SK-N-SH treated with all-trans-retinoic acid at 6 μM for 48 hours (cell line): ENCODE measurements around the gene NUCB2.

Experiments used
- ATAC-seq: fragments of 200-7000 bp; cut with Tn5 transposase; 3 replicates; pipeline ENCODE4 v1.9.1; 2020; ENCODE audit warnings: mild to moderate bottlenecking, moderate library complexity
- ARNTL ChIP-seq: fragments of 450-650 bp; formaldehyde crosslinking; IDR thresholded peaks from 2 replicates; pipeline ENCODE4 v1.5.0; 2020; ENCODE audit warnings: low read depth, mild to moderate bottlenecking, moderate library complexity, borderline replicate concordance
- CREB5 ChIP-seq: fragments of 250-450 bp; sonication (Bioruptor Pico); IDR thresholded peaks from 2 replicates; pipeline ENCODE4 v1.5.1; 2020; ENCODE audit warnings: low read depth, mild to moderate bottlenecking, moderate library complexity
- CSDC2 ChIP-seq: fragments of 250-450 bp; sonication (Bioruptor Pico); IDR thresholded peaks from 2 replicates; pipeline ENCODE4 v1.5.0; 2020; ENCODE audit warnings: mild to moderate bottlenecking, moderate library complexity
- CSRNP3 ChIP-seq: fragments of 250-450 bp; sonication (Bioruptor Pico); IDR thresholded peaks from 2 replicates; pipeline ENCODE4 v1.5.1; 2021; ENCODE audit warnings: mild to moderate bottlenecking, moderate library complexity
- ESRRG ChIP-seq: fragments of 250-450 bp; sonication (Bioruptor Pico); IDR thresholded peaks from 2 replicates; pipeline ENCODE4 v1.6.1; 2021; ENCODE audit warnings: mild to moderate bottlenecking
- ISL1 ChIP-seq: fragments of 250-450 bp; sonication (Bioruptor Pico); IDR thresholded peaks from 2 replicates; pipeline ENCODE4 v2.1.2; 2022; ENCODE audit warnings: mild to moderate bottlenecking, moderate library complexity
- PATZ1 ChIP-seq: fragments of 250-450 bp; sonication (Bioruptor Pico); IDR thresholded peaks from 2 replicates; pipeline ENCODE4 v1.8.0; 2020; ENCODE audit warnings: mild to moderate bottlenecking, moderate library complexity, borderline replicate concordance
- PPARA ChIP-seq: fragments of 250-450 bp; sonication (Bioruptor Pico); IDR thresholded peaks from 2 replicates; pipeline ENCODE4 v1.5.0; 2020; ENCODE audit warnings: mild to moderate bottlenecking, borderline replicate concordance
- RARB ChIP-seq: fragments of 250-450 bp; sonication (Bioruptor Pico); IDR thresholded peaks from 2 replicates; pipeline ENCODE4 v1.8.0; 2021; ENCODE audit warnings: mild to moderate bottlenecking, moderate library complexity
- SNAI2 ChIP-seq: fragments of 250-450 bp; sonication (Bioruptor Pico); IDR thresholded peaks from 2 replicates; pipeline ENCODE4 v1.5.0; 2020; ENCODE audit warnings: mild to moderate bottlenecking, moderate library complexity
- TCF4 ChIP-seq: fragments of 250-450 bp; sonication (Bioruptor Pico); IDR thresholded peaks from 2 replicates; pipeline ENCODE4 v1.8.0; 2021; ENCODE audit warnings: mild to moderate bottlenecking, moderate library complexity, borderline replicate concordance
- TOX ChIP-seq: fragments of 250-450 bp; sonication (Bioruptor Pico); IDR thresholded peaks from 2 replicates; pipeline ENCODE4 v1.8.0; 2021; ENCODE audit warnings: mild to moderate bottlenecking, moderate library complexity, borderline replicate concordance
- TSHZ2 ChIP-seq: fragments of 250-450 bp; sonication (Bioruptor Pico); IDR thresholded peaks from 2 replicates; pipeline ENCODE4 v1.5.0; 2020; ENCODE audit warnings: mild to moderate bottlenecking, moderate library complexity
- ZC3H10 ChIP-seq: fragments of 250-450 bp; sonication (Bioruptor Pico); IDR thresholded peaks from 2 replicates; pipeline ENCODE4 v1.5.1; 2021; ENCODE audit warnings: mild to moderate bottlenecking, moderate library complexity
- ZFP3 ChIP-seq: fragments of 250-450 bp; sonication (Bioruptor Pico); IDR thresholded peaks from 2 replicates; pipeline ENCODE4 v1.5.0; 2020; ENCODE audit warnings: mild to moderate bottlenecking, moderate library complexity
- ZFP30 ChIP-seq: fragments of 450-650 bp; formaldehyde crosslinking; IDR thresholded peaks from 2 replicates; pipeline ENCODE4 v1.5.0; 2022; ENCODE audit warnings: mild to moderate bottlenecking, moderate library complexity
- ZNF565 ChIP-seq: fragments of 450-650 bp; formaldehyde crosslinking; conservative IDR thresholded peaks from 2 replicates; pipeline ENCODE4 v1.5.0; 2020; ENCODE audit warnings: low read depth, mild to moderate bottlenecking, moderate library complexity
- ZNF70 ChIP-seq: fragments of 450-650 bp; formaldehyde crosslinking; IDR thresholded peaks from 2 replicates; pipeline ENCODE4 v1.5.0; 2020; ENCODE audit warnings: mild to moderate bottlenecking, moderate library complexity
- ZNF8 ChIP-seq: fragments of 450-650 bp; formaldehyde crosslinking; IDR thresholded peaks from 2 replicates; pipeline ENCODE4 v1.5.0; 2020; ENCODE audit warnings: mild to moderate bottlenecking, moderate library complexity

NUCB2 gene

GRCh38 chr11:17375547-17375946 lies 99.0 kb downstream of the NUCB2 start:
- no peak for ATAC-seq
- TF ChIP-seq SNAI2, result no peak
- TF ChIP-seq CREB5, result no peak
- no peak for TF ChIP-seq ZNF8
- TF ChIP-seq PATZ1 (CRISPR knock-in tag), result no peak
- TF ChIP-seq RARB, result no peak
- TF ChIP-seq CSDC2, result no peak
- TF ChIP-seq TSHZ2 (CRISPR knock-in tag), result no peak
- TF ChIP-seq PPARA (CRISPR knock-in tag), result no peak
- TF ChIP-seq ZC3H10 (CRISPR knock-in tag), result no peak
- TF ChIP-seq ARNTL (CRISPR knock-in tag), result no peak
- no peak for TF ChIP-seq ZNF565 (CRISPR knock-in tag)
- no peak for TF ChIP-seq TOX (CRISPR knock-in tag)
- TF ChIP-seq ZNF70, result no peak
- no peak for TF ChIP-seq ESRRG (CRISPR knock-in tag)
- TF ChIP-seq CSRNP3 (CRISPR knock-in tag), result no peak
- no peak for TF ChIP-seq ZFP30
- no peak for TF ChIP-seq ISL1 (CRISPR knock-in tag)
- TF ChIP-seq, all 23 proteins: peak for 0

- TF ChIP-seq SNAI2, result no peak
- TF ChIP-seq ZNF70, result no peak
- TF ChIP-seq RARB, result no peak
- TF ChIP-seq ISL1 (CRISPR knock-in tag), result no peak
- no peak for TF ChIP-seq PPARA (CRISPR knock-in tag)
- no peak for ATAC-seq
These were observed 100.0 kb downstream of the NUCB2 start for GRCh38 chr11:17376493-17376892.

- TF ChIP-seq ESRRG (CRISPR knock-in tag) (no peak), ZFP30 (no peak), TSHZ2 (CRISPR knock-in tag) (no peak), SNAI2 (no peak), ZFP3 (CRISPR knock-in tag) (no peak), TCF4 (CRISPR knock-in tag) (no peak), ZNF70 (no peak), TOX (CRISPR knock-in tag) (no peak)
- ATAC-seq, result no peak
These were observed 102.1 kb downstream of the NUCB2 start for GRCh38 chr11:17378655-17379054.
